ENCODE results near the gene NOTCH1.

Gene NOTCH1

DNA sequence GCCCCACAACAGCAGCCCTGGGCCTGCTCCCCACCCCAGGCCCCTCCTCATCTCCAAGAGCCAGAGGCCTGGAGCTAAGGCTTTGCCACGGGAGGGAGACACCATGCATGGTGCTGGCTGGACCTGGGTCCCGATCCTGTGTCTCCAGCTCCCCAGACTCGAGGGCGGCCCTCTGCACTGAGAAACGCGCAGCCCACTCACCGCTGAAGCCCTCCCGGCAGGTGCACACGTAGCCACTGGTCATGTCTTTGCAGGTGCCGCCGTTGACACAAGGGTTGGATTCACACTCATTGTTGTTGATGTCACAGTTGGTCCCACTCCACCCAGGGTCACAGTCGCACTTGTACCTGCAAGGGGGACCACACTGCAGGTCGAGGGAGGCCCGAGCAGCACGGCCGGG, 32.7 kb downstream of the NOTCH1 start:
- DNase-seq, result no peak

DNA sequence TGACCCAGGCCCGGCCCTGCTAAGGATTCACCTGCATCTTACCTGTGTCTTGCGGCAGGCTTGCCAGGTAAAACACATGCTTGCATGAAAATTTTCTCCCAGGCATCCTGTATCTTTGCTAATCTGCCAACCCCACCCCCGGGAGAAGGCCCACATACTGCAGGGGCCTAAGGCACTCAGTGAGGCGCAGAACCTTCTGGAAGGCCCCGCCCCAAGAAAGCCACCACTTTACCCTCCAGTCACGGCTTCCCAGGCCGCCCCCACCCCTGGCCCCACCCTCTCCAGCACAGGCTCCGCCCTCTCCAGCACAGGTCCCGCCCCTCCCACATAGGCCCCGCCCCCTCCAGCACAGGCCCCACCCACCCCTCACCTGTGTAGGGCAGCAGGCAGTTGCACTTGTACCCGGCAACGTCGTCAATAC, 33.2 kb downstream of the NOTCH1 start:
- DNase-seq, result peak in 1 of 2 donors; percentile 39

- DNase-seq, result no peak
Observed at GRCh38 chr9:136511670-136512592, 33.9 kb downstream of the NOTCH1 start.

GRCh38 chr9:136511144-136511669, 34.6 kb downstream of the NOTCH1 start:
- no peak for DNase-seq

GRCh38 chr9:136510561-136510960, 35.3 kb downstream of the NOTCH1 start:
- no peak for DNase-seq

GRCh38 chr9:136509549-136509948, 36.3 kb downstream of the NOTCH1 start:
- no peak for DNase-seq

GRCh38 chr9:136508729-136509500, 36.9 kb downstream of the NOTCH1 start:
- DNase-seq, result no peak

- no peak for DNase-seq
Observed at GRCh38 chr9:136507992-136508375, 37.9 kb downstream of the NOTCH1 start.

- DNase-seq, result no peak
Observed at GRCh38 chr9:136507221-136507991, 38.4 kb downstream of the NOTCH1 start.

DNA sequence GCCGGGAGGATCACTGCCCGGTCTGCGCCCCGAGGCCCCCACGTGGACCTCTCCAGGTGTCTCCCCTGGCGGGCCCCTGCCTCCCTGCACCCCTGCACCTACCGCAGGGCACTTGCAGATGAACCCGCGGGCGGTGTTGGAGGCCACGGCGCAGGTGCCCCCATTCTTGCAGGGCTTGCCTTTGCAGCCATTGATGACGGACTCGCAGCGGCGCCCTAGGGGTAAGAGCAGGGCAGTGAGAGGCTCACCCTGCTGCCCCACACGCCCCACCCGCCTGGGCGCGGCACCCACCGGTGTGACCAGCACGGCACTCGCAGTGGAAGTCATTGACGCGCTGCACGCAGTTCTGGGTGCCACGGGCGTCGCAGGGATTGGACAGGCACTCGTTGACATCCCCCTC, 39.4 kb downstream of the NOTCH1 start:
- DNase-seq, result no peak

- DNase-seq, result no peak
Observed at GRCh38 chr9:136505406-136506403, 40.1 kb downstream of the NOTCH1 start.

- DNase-seq, result no peak
Observed at GRCh38 chr9:136504512-136505348, 41.1 kb downstream of the NOTCH1 start.

DNA sequence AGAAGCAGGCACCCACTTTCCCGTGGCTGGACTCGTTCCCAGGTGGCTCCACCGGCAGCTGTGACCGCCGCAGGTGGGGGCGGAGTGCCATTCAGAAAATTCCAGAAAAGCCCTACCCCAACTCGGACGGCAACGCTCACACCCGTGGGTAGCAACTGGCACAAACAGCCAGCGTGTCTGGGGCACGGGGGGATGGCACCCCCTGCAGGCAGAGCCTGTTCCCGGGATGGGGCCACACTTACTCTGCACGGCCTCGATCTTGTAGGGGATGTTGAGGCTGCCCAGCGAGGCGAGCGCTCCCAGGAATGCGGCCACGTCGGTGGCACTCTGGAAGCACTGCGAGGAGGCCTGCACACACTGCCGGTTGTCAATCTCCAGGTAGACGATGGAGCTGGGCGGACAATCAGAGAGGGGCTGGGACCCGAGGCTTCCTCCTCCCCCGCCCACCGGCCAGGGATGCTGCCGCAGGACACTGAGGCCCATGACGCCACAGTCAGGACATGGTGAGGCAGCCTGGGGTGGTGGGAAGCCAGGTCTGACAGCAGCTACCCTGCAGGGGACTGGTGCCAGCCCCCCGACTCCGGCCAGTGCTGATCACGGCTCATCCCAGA, 42.8 kb downstream of the NOTCH1 start:
- no peak for DNase-seq

DNA sequence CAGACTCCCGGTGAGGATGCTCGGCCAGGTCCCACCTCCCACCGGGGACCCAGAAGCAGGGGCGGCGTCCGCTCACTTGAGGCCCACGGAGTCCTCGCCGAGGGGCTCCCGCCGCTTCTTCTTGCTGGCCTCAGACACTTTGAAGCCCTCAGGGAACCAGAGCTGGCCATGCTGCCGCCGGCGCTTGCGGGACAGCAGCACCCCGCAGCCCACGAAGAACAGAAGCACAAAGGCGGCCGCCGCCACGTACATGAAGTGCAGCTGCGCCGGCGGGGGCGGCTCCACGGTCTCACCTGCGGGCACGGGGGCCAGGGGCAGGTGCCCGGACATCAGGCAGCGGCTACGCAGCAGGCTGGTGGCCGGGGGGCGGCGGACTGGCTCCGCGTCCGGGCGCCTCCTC, 43.7 kb downstream of the NOTCH1 start:
- DNase-seq, result no peak

GRCh38 chr9:136501686-136502085, 44.2 kb downstream of the NOTCH1 start:
- no peak for DNase-seq

GRCh38 chr9:136499935-136500910, 45.6 kb downstream of the NOTCH1 start:
- no peak for DNase-seq

DNA sequence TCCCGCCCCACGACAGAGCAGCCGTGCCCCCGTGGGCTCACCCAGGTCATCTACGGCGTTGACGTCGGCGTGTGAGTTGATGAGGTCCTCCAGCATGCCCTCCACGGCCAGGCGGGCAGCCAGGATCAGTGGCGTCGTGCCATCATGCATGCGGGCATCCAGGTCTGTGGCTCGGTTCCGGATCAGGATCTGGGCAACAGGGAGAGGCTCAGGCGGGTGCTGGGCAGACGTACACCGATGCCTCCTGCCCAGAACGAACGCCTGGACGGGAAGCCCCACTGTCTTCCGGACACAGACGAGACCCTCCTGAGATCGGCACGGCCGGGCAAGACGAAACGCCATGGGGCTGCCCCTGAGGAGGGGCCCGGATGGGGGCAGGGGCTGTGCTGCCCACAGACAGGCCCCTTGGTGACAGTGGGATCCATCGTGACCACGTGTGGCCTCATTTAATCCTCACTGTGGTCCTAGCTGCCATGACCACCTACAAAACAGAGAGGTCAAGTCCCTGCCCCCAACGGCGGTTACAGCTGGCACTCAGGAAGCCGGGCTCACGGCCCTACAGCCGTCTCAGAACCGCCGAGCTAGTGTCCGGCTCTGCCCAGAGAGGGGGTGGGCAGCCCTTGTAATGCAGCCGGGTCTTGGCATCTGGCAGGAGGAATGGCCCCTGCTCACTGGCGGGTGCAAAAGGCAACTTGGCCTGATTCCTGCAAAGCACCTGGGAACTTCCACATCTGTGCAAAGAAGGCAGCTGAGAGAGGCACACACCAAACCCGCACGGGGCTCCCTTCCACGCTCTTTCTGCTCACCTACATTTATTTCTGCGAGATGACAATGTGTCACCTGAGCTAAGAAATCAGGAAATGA, 46.5 kb downstream of the NOTCH1 start:
- DNase-seq, result no peak
